ENCODE results near the gene ELMO1. TPM values are rescaled to one million over a fixed set of nuclear protein-coding genes. Genes with fewer than 3 reads are reported as not detected.

Gene ELMO1
- total and polyA plus RNA-seq, 9 donors, result 8.9 to 48.9 (median 28.0) TPM

GRCh38 chr7:36972140-36972518 is 476.5 kb downstream of the ELMO1 start:
- H3K4me1 ChIP-seq (ENCODE audit: insufficient read depth), result no peaks in the 10 kb centered on the region
- TF ChIP-seq POLR2A (IDR thresholded peaks at IDR 0.05) (no peak), EP300 (IDR thresholded peaks at IDR 0.05) (no peak), CTCF (IDR thresholded peaks at IDR 0.05) (no peak)
- H3K27me3 ChIP-seq, result no peaks in the 10 kb centered on the region
- intact Hi-C loops (cut with DNase I), result no loop called here
- no peak overlapping the region for H3K4me3 ChIP-seq
- 75 to 82% (median 79%) methylated on average over 5 of the region's 5 CpGs for WGBS, 3 donors
- H3K36me3 ChIP-seq, result no peaks in the 10 kb centered on the region
- H3K27ac ChIP-seq, result no peak overlapping the region
- no peaks in the 10 kb centered on the region for H3K9me3 ChIP-seq
- DNase-seq, result no peak

GRCh38 chr7:36971515-36972139 is 477.0 kb downstream of the ELMO1 start:
- H3K4me1 ChIP-seq (ENCODE audit: insufficient read depth), result no peaks in the 10 kb centered on the region
- no peaks in the 10 kb centered on the region for H3K9me3 ChIP-seq
- TF ChIP-seq CTCF (IDR thresholded peaks at IDR 0.05) (no peak), POLR2A (IDR thresholded peaks at IDR 0.05) (no peak), EP300 (IDR thresholded peaks at IDR 0.05) (no peak)
- WGBS, 3 donors, result 80 to 89% (median 83%) methylated on average over 9 of the region's 9 CpGs
- no peaks in the 10 kb centered on the region for H3K27me3 ChIP-seq
- no peak overlapping the region for H3K27ac ChIP-seq
- H3K36me3 ChIP-seq, result no peaks in the 10 kb centered on the region
- H3K4me3 ChIP-seq, result no peak overlapping the region
- DNase-seq, result no peak
- intact Hi-C loops (cut with DNase I), result no loop called here

- intact Hi-C loops (cut with DNase I), result no loop called here
- TF ChIP-seq CTCF (IDR thresholded peaks at IDR 0.05) (no peak), POLR2A (IDR thresholded peaks at IDR 0.05) (no peak), EP300 (IDR thresholded peaks at IDR 0.05) (no peak)
Observed at GRCh38 chr7:36970551-36971514, 477.8 kb downstream of the ELMO1 start.

GRCh38 chr7:36969376-36969775 is 479.3 kb downstream of the ELMO1 start:
- H3K27ac ChIP-seq, result no peak overlapping the region
- H3K27me3 ChIP-seq, result no peaks in the 10 kb centered on the region
- no peak for DNase-seq
- H3K9me3 ChIP-seq, result no peaks in the 10 kb centered on the region
- H3K36me3 ChIP-seq, result no peaks in the 10 kb centered on the region
- H3K4me3 ChIP-seq, result no peak overlapping the region
- intact Hi-C loops (cut with DNase I), result loop anchor here in 2 of 4 donors (5.0 kb wide), 2 partner anchors 213 to 228 kb away; no protein-coding TSS in a partner anchor
- TF ChIP-seq POLR2A (IDR thresholded peaks at IDR 0.05) (no peak), CTCF (IDR thresholded peaks at IDR 0.05) (no peak), EP300 (IDR thresholded peaks at IDR 0.05) (no peak)
- H3K4me1 ChIP-seq (ENCODE audit: insufficient read depth), result no peaks in the 10 kb centered on the region

More at GRCh38 chr7:36970551-36971514, 477.8 kb downstream of the ELMO1 start:
- no peak overlapping the region for H3K27ac ChIP-seq
- no peaks in the 10 kb centered on the region for H3K36me3 ChIP-seq
- no peaks in the 10 kb centered on the region for H3K9me3 ChIP-seq
- no peak for DNase-seq
- 89 to 91% (median 90%) methylated on average over 5 of the region's 5 CpGs for WGBS, 3 donors
- no peaks in the 10 kb centered on the region for H3K4me1 ChIP-seq (ENCODE audit: insufficient read depth)
- H3K27me3 ChIP-seq, result no peaks in the 10 kb centered on the region
- H3K4me3 ChIP-seq, result no peak overlapping the region

All from ovary (tissue), 9 donors.